GM12872 (cell line): ENCODE results near the gene BTBD19.

Experiments used
- CTCF ChIP-seq: IDR thresholded peaks from 3 replicates; pipeline ENCODE4 v1.5.1; 2011; ENCODE audit warnings: low read depth, mild to moderate bottlenecking, low read length, moderate library complexity; ENCODE audit not compliant: insufficient read depth

BTBD19 gene

GRCh38 chr1:44803062-44803311 is 5.3 kb upstream of the BTBD19 start:
- no peak for TF ChIP-seq CTCF

- TF ChIP-seq CTCF: no peak
Measured at GRCh38 chr1:44803312-44804095, 4.8 kb upstream of the BTBD19 start.

GRCh38 chr1:44805311-44806024 is 2.9 kb upstream of the BTBD19 start:
- no peak for TF ChIP-seq CTCF

GRCh38 chr1:44806025-44806703 is 2.2 kb upstream of the BTBD19 start:
- TF ChIP-seq CTCF: no peak

- TF ChIP-seq CTCF: no peak
Measured at GRCh38 chr1:44806704-44807363, 1.5 kb upstream of the BTBD19 start, which contains the start of gene DYNLT4. Gene DYNLT4 (minus strand): TSS chr1:44807351. CDS start chr1:44806668, 683 bp downstream.

- TF ChIP-seq CTCF: no peak
Measured at GRCh38 chr1:44807364-44808062, 810 bp upstream of the BTBD19 start.
